CD4-positive, alpha-beta T cell treated with Interleukin-6 for 4 hours (primary cell): Measurements from ENCODE around the gene SP2.
A peak's percentile ranks its signal among the peaks of the same experiment; 100 is the strongest.

Experiments used
- DNase-seq: peaks from one replicate; pipeline ENCODE4 v3.0.0-alpha.2; 2020; ENCODE audit warnings: mixed read lengths

Gene SP2

DNA sequence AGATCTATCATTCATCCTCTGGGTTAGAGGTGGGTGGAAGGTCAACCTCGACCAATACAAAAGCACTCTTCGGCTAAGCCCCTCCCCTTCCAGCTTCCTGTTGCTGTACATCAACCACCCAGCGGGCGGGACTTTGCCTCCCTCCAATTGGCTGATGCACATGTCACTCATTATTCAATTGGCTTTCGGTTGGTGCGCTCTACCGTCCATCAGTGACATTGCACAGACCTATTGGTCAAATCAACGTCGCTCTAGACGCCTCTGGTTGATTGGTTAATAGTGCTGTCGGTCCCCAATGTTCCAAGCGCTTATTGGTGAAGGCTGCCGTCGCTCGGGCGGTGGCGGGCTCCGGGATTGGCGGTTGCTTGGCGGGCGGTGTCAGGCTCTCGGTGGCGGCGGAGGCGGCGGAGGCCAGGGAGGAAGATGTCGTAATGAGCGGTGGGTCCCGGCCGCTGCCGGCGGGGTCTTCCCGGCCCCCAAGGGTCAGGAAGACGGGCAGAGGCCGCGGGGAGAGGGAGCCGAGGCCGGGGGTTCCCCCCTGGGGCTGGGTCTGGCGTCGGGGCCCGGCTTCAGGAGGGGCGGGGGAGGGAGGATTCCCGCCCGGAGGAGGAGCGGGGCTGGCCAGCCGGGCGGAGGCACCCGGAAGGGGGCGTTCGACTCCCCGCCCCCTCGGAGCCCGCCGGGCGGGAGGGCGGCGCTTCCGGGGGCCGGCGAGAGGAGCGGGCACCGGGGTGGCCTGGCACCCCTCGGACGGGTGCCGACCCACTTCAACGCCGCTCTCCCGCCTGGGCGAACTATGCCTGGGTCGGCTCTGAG, at the start of gene SP2:
Gene SP2 (plus strand): TSS at position 381 of the 816 bp plus-strand sequence. CDS start 51 bp downstream, at position 432.
- peak; percentile 99 for DNase-seq

DNA sequence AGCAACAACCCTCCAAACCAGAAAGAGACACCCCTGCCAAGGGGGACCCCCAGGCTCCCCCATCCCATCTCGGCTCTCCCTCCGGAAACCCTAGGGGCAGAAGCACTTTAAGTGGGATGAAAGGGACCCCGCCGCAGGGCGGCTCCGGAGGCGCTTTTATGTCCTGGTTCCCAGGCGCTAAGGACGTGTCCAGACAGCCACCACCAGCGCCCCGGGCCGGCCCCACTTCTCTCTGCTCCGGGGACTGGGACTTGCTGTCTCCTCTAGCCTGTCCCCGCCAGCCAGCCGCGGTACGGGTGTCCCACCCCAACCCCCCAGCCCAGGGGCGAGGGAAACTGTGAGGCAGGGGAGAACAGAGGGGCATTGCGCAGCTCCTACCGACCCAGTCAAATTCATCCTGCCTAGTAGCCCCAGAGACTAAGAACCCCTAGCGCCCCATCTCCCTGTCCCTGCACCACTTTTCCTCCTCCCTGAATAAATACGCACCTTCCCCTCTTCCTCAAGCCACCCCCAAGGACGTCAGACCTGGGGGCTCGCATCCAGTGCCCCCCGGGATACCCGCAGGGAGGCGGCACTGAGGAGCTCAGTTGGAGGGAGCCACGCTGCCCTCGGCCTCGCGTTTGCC, 49.2 kb upstream of the SP2 start:
- no peak for DNase-seq

DNA sequence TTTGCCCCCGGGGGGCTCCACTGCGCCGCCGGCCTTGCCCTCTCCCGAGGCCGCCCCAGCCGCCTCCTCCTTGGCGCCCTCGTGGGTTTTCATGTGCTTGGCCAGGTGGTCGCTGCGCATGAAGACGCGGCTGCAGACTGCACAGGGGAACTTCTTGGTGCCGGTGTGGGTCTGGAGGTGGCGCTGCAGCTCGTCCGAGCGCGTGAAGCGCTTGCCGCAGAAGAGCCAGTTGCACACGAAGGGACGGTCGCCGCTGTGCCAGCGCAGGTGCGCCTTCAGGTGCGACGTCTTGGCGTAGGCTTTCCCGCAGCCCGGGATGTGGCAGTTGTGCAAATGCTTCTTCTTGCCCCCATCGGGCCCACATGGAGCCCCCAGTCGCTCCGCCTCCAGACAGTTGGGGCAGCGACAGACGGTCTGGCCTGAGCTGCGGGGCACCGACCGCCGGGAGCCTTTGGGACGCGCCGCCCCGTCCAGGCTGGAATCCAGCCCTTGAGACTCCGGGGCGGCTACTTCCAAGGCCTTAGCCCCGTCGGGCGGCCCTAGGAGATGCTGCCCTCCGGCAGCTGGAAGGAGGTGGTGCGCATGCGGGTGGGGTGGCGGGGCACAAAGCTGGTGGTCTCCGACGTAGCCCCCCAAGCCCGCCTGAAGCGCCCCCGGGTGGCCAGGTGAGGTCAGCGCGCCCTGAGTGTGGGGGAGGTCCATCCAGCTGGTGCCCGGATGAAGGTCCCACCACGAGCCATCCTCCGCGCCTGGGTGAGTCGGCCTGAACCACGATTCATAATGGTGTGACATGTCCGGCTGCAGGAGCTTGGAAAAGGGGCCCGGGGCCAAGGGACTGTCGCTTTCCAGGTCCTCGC, 48.5 kb upstream of the SP2 start:
- peak; percentile 48 for DNase-seq

DNA sequence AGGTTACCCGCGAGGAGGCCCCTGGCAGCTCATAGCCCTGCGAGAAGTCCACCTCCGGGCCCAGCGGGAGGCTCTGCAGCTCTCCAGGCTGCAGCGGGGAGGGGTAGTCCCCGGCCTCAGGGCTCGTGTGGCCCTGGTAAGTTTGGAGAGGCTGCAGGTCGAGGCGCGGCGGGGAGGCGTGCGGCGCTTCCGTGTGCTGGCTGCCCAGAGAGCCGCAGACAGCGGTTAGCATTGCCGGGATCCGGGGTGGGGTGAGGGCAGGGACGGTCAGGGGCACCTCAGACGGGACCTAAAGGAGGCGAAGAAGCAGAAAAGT, 47.9 kb upstream of the SP2 start:
- no peak for DNase-seq

DNA sequence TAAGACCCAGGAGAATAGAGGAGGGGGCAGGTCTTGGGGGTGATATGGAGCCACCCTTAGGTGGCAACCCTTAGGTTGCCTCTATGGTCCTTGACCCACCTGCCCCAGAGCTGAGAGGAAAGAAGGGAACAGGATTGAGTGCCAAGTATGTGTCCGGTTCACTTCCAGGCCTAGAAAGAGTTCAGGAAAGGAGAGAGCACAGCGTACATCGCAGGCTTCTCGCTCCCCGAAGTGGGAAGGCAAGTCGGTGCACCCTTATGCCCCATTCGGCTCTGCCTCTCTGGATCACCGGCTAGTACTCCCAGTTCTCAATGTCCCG, 45.7 kb upstream of the SP2 start:
- no peak for DNase-seq

DNA sequence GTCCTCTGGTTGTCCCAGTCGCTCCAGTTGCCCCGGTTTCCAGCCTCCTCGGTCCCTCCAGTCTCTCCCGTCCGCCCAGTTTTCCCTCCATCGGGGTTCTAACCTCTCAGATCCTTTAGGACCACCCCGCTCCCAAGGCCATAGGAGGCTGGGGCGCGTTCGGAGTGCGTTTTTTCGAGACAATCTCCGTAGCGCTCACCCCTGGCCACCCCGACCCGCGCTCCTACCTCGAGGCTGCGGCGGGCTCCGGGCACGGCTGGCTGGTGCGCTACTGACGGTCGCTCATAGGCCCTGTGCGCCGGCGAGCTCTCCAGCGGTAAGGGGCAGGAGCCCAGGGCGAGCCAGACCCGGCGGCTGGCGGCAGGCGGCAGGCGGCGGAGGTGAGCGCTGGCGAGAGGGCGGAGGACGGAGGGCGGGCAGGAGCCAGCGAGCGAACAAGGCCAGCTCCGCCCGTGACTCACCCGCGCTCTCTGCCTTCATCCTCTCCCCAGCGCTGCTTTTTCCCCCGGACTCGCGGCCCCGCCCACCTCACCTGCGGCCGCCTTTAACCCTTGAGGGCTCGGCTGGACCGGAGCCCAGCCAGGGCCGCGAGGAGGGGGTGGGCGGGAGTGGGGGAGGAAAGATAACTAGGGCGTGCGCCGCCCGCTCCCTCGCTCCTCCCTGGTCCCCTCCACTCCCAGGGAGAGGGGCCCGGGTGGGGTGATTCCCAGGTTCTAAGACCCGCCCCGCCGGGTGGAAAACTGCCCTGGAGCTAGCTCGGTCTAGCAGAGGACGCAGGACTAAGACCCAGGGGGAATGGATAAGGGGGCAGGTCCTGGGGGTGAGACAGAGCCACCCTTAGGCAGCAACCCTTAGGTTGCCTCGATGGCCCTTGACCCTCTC, 45.1 kb upstream of the SP2 start, which contains the start of gene SP6:
Gene SP6 (minus strand): TSS at position 472 of the 882 bp plus-strand sequence. CDS start 2,734 bp downstream, outside the sequence.
- peak; percentile 85 for DNase-seq

DNA sequence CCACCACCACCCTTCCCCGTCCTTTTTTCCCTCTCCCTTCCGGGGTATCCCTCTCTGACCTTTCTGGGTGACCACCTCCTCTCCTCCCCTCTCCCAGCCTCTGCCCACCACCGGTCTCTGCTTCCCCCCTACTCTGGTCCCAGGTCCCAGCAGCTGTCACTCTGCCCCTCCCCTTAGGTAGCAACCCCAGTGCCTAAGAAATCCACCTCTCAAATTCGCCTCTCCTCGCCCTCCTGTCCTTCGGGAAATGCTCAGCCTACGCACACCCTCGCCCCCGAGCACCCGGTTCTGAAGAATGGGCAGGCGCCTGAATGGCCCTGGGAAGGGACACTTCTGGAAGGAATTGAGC, 44.3 kb upstream of the SP2 start:
- no peak for DNase-seq

DNA sequence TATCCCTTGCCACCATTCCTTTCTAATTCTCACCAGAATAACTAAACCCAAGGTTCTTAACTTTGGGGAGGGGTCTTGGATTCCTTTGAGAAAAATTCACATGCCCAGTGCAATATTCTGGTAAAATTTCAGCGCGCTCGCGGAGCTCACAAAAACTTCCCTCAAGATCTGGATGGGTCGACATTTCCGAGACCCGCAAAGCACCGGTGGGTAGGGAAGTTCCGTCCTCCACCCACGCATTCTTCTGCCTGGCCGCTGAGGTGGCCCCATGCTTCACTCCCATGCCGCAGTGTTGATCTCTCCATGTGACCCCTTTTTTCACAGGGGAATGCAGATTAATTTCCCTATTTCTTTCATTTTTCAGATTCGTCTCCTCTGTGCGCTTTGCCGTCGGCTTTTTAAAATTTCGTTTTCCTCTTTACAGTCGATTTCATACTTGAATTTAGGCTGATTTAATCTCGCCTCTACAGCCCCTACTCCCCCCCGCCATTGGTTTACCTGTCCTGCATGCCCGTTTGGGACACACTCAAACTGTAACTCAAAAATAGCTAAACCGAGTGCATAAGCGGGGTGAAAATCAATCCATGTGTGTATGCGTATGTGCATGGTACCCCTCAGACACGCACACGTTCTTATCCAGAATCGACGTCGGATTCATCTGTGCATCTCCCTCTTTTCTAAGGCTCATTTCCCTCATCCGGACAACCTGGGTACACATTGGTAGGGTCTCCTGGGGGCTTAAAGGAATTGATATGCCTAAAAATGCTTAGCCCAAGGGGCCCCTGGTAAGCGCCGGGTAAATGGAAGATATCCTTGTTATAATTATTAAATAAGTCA, 43.7 kb upstream of the SP2 start:
- no peak for DNase-seq

DNA sequence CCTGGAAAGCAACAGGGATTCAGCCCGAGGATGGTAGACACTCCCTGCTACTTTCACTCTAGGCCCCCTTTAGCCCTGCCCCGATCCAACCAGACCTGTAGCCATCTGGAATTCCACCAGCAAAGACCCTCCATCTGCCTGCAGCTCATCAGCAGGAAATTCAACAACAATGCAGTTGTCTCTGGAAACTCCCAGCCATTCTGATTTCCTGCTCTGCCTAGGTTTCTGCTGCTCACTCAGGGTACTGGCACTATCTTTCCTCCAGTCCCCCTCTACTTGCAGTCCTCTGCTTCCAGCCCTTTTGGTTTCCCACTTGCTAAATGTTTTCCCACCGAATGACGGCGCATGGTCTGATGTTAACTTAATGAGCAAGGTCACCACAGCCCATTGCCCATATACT, 42.4 kb upstream of the SP2 start:
- DNase-seq: no peak

DNA sequence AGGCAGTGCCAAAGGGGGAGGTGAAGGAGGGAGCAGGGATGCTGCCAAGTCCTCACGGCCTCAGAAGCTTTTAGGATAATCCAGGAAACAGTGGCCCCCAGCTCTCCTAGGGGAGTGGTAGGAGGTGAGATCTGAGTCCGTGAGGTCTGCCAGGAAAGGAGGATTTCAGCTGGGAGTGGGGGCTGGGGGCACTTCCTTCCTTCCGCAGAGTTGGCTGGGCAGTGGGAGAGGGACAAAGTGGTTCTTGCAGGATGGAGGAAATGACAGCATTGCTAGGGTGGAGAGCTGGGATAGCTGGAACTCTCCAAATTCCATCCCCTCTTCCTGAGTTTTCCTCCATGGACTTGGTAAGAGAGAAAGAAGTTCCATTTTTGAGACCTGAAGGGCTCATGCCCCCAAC, 40.3 kb upstream of the SP2 start:
- DNase-seq: no peak

DNA sequence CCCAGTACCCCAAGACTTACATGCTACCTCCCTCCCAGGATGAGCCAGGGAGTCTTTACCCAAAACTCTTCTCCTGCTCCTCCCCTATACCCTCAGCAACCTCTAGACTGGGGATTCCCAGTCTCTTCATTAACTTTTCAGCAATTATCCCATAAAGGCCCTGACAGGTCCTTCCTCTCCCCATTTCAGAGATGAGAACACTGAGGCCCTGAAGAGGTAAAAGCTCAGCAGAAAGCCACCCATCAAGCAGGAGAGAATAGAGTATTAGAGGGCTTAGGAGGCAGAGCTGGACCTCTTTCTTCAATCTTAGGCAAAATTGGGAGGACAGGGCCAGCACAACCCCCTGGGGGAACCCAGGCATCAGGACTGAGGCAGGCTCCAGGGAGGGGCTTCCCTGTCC, 39.2 kb upstream of the SP2 start:
- DNase-seq: no peak

DNA sequence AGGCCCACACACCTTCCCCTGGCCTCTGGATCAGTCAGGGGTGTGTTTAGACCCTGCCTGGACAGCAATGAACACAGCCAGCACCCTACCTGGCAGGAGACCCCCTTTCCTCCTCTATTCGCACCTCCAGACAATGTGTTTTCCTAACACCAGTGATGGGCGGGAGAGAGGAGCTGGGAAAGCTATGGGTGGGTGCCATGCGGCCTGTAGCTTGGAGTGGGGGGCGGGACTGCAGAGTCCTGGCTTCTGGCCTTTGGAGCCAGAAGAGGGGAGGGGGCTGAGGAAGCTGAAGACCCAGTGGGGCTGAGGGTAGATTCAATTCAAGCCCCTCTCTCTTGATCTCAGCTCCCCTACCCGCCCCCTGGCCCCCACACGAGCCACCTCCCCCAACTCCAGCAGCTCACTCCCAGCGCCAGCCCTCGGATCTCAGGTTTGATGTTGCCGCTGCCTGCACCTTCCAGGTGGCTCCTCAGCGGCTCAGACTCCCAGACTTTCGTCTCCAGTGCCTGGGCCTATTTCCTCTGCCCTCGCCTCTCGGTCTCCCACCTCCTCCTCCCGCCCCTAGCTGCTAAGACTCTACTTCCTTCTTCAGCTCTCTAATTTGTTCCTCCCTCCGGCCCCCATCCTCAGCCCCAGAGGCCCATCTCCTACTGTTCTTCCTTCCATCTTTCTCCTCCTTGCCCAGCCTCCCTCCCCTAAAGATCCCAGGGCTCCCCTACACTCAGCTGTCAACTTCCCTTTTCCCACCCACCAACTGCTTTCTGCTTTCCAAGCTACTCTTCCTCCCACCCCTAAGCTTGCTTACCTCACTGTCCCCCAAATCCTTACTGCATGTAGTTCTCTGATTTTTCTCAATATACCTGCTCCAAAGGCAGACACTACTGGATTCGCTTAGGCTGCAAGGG, 38.2 kb upstream of the SP2 start:
- DNase-seq: no peak

DNA sequence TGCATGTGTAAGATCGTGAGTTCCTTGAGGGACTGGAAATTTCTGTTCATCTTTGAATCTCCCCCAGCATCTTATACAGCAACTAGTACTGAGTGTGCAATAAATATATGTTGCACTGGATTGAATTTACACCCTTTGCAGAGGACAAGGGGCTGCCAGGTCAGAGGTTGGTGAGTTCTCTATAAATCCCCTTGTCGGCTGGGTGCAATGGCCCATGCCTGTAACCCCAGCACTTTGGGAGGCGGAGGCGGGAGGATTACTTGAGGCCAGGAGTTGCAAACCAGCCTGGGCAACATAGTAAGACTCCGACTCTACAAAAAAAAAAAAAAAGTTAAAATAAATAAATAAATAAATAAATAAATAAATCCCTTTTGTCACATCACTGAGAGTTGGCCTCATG, 35.6 kb upstream of the SP2 start:
- DNase-seq: no peak

DNA sequence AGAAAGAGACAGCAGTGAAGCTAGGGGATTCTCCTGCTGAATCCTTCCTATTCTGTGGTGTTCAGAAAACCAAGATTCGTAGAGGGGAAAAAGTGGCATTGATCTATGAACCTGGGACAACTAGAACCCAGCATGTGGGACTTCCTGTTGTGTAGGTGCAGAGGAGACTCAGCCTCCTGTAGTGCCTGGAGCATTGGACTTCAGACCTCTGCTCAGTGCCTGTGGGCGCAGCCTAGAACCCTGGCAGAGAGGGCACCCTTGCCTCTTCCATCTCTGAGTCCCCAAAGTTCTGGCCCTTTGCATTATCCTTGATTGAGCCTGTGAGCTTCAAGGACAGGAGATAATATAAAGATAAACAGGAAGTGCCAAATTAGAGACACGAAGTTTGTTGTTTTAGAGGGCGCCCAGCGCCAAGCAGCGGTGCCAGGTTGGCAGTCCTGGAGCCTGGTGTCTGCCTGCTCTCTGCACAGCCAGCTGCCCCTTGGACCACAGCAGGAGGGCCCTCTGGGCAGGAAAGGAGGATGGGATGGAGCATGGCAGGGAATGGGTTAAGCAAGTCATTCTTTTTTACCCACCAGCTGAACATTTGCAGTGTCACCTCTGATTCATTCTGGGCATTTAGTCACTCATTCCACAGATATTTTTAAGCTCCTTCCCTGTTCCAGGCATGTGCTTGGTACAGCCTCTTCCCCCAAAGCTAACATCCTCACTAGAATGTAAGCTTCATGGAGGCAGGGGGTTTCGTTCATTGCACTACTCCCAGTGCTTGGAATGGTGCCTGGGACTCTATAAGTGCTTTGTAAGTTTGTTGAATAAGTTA, 33.2 kb upstream of the SP2 start:
- DNase-seq: no peak

DNA sequence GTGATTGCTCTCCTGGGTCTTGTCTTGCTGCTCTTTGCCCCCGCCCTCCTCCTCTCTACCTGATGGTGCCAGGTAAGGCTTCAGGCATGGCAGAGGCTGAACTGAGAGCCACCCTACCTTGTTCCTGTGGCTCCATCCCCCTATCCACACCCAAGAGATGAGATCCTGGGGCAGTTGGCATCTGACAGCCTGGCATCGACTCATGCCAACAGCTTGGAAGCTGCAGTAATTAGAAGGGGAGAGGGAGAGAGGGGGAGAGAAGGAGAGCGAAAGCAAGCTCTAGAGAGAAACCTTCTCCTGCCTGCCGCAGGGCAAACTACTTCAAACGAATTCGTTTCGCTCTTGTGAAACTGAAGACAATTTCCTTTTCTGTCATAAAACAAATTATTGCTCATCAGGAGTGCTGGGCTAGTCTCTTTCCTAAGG, 31.2 kb upstream of the SP2 start:
- no peak for DNase-seq

DNA sequence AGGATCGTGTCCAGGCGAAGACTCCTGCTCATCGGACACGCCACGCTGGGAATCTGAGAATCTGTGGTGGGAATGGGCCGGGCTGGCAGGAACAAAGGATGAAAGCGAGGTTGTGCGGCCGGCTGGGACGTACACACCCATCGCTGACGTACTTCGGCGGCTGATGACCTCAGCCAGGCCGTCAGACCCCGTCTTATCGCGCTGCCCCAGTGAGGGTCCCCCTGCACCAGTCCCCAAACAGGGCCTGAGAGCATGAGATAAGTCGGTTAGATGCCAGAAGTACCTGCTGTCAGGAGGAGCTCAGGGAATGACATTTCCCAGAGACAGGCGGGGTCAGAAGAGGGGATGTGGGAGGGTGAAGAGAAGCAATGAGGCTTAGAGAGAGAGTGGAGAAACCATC, 29.1 kb upstream of the SP2 start:
- DNase-seq: no peak

DNA sequence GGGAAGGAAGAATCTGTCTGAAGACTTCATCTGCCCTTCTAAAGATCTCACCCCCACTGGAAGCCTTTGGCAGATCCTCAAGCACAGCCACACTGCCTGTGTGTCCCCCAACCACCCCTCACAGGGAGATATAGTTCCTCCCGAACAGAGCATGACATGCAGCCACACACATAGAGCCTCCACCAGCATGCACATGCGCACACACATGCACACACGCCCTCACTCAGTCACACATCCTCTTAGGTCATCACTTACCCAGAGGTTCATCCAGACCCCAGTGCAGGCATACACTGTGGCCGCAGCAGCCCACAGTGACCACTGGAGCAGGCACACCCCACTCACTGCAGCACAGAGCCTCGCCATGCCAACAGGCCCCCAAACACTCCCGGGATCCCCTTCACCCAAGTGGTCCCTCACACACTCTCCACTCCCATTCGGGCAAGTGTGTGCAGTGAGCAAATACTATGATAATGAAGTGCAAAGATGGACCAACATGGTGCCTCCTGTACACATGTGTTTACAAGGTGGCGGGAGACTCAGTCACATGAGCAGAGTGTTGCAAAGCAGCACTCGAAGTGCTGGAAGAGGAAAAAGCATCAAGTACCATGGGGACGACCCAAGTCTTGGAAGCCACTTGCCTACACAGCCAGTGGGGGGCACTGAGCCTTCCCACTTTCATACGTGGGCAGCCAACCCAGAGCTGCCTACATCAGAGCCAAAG, 28.1 kb upstream of the SP2 start:
- no peak for DNase-seq

DNA sequence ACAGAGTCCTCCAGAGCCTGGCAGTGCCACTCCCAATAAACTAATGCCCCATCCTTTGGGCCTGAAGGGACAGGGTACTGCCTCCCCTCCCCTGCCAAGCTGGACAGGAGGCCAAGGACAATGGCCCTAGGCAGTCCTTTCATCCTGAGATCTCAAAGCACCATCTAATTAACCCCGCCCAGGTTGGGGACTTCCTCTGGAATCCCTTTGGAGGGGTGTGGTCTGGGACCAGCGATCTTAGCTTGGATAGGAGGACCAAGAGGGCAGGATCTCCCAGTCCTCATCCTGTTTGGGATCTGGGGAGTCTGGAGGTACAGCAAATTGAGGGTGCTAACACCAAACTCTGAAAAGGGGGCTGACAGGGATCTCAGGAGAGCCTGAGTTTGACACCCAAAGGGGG, 26.9 kb upstream of the SP2 start:
- no peak for DNase-seq

DNA sequence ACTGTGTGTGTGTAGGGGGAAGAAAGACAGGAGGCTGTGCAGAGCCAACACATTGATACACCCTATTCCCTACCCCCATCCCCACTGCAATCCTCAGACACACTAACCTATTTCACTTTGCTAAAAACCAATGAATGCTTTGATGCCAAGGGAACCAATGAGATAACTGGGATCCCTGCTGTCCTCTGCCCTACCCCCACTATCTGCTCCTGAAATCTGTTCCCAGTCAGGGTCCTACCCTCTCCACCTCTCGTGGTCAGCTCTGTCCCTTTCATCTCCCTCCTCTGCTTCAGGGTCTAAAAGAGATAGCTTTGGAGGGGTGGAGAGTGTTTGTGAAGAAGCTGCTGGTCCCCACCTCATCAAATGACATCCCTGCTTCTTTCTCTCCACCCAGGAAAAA, 26.0 kb upstream of the SP2 start:
- no peak for DNase-seq
